ENCODE results near the gene SCRT2.

GRCh38 chr20:615514-615913, 60.1 kb downstream of the SCRT2 start:
- TF ChIP-seq CTCF (IDR thresholded peaks at IDR 0.05) (no peak), POLR2A (IDR thresholded peaks at IDR 0.05) (no peak), POLR2AphosphoS5 (IDR thresholded peaks at IDR 0.05) (no peak)
